Neural progenitor cell (in vitro differentiated cells): ENCODE data around the gene TPD52L3. TPM values are rescaled to one million over a fixed set of nuclear protein-coding genes. Genes with fewer than 3 reads are reported as not detected.

Experiments used
- DNase-seq: peaks from one replicate; pipeline ENCODE4 v3.0.0-alpha.2; 2016; ENCODE audit warnings: low spot score
- H2AFZ ChIP-seq: fragments of 200-600 bp; sonication (generic); replicated peaks from 2 replicates; pipeline ENCODE4 v1.6.1; 2016; ENCODE audit warnings: antibody characterized with exemption
- H3F3A ChIP-seq: fragments of 200-600 bp; sonication (generic); 2 replicates; pipeline ENCODE4 v1.6.1; 2016; ENCODE audit warnings: antibody characterized with exemption, low read depth
- H3K27ac ChIP-seq: fragments of 200-600 bp; sonication (generic); 2 replicates; pipeline ENCODE4 v1.5.1; 2016; ENCODE audit warnings: mild to moderate bottlenecking
- H3K27me3 ChIP-seq: fragments of 200-600 bp; sonication (generic); 2 replicates; pipeline ENCODE4 v1.6.1; 2016; ENCODE audit warnings: mild to moderate bottlenecking, moderate library complexity
- H3K36me3 ChIP-seq: fragments of 200-600 bp; sonication (generic); 2 replicates; pipeline ENCODE4 v1.5.1; 2016
- H3K4me1 ChIP-seq: fragments of 200-600 bp; sonication (generic); 2 replicates; pipeline ENCODE4 v1.6.1; 2016; ENCODE audit warnings: mixed run types
- H3K4me2 ChIP-seq: fragments of 200-600 bp; sonication (generic); 2 replicates; pipeline ENCODE4 v1.6.1; 2016
- H3K4me3 ChIP-seq: fragments of 200-600 bp; sonication (generic); 2 replicates; pipeline ENCODE4 v1.5.1; 2016
- H3K79me2 ChIP-seq: fragments of 200-600 bp; sonication (generic); 2 replicates; pipeline ENCODE4 v1.6.1; 2016; ENCODE audit warnings: low read depth
- H3K9ac ChIP-seq: fragments of 200-600 bp; sonication (generic); 2 replicates; pipeline ENCODE4 v1.6.1; 2016
- H3K9me3 ChIP-seq: fragments of 200-600 bp; sonication (generic); 2 replicates; pipeline ENCODE4 v1.5.1; 2016; ENCODE audit warnings: low read depth
- H4K20me1 ChIP-seq: fragments of 200-600 bp; sonication (generic); 2 replicates; pipeline ENCODE4 v1.6.1; 2016; ENCODE audit warnings: low read depth
- H3K27ac Mint-ChIP-seq: 3 replicates; pipeline ENCODE4 v1.8.0; 2021; ENCODE audit warnings: mixed read lengths
- H3K27me3 Mint-ChIP-seq: 2 replicates; pipeline ENCODE4 v1.8.0; 2022; ENCODE audit warnings: low read depth, mild to moderate bottlenecking, inconsistent platforms, moderate library complexity, mixed read lengths; ENCODE audit not compliant: insufficient read depth
- H3K36me3 Mint-ChIP-seq: 3 replicates; pipeline ENCODE4 v1.8.0; 2021; ENCODE audit warnings: mixed read lengths
- H3K4me1 Mint-ChIP-seq: 3 replicates; pipeline ENCODE4 v1.8.0; 2021; ENCODE audit warnings: mixed read lengths
- H3K4me3 Mint-ChIP-seq: 3 replicates; pipeline ENCODE4 v1.8.0; 2021; ENCODE audit warnings: mild to moderate bottlenecking, moderate library complexity, mixed read lengths
- H3K9me3 Mint-ChIP-seq: 3 replicates; pipeline ENCODE4 v1.8.0; 2020; ENCODE audit warnings: mixed read lengths
- CTCF ChIP-seq: fragments of 200-600 bp; sonication (generic); IDR thresholded peaks from 2 replicates; pipeline ENCODE4 v1.5.1; 2017; ENCODE audit warnings: antibody characterized with exemption, mild to moderate bottlenecking
- EZH2 ChIP-seq: fragments of 200-600 bp; sonication (generic); IDR thresholded peaks from 2 replicates; pipeline ENCODE4 v1.6.1; 2017; ENCODE audit warnings: antibody characterized with exemption, mild to moderate bottlenecking, moderate library complexity
- EZH2phosphoT487 ChIP-seq: fragments of 200-600 bp; sonication (generic); IDR thresholded peaks from 2 replicates; pipeline ENCODE4 v1.6.1; 2017; ENCODE audit warnings: antibody characterized with exemption
- total RNA-seq: library from RNA; depleted of rRNA; stranded (reverse); fragments of >200 nt; gene quantifications from 2 replicates; pipeline ENCODE4 v1.2.3, GENCODE V29; 2015; ENCODE audit warnings: low replicate concordance

The TPD52L3 gene
- total RNA-seq, 1 donor from 2014 or later: not detected

DNA sequence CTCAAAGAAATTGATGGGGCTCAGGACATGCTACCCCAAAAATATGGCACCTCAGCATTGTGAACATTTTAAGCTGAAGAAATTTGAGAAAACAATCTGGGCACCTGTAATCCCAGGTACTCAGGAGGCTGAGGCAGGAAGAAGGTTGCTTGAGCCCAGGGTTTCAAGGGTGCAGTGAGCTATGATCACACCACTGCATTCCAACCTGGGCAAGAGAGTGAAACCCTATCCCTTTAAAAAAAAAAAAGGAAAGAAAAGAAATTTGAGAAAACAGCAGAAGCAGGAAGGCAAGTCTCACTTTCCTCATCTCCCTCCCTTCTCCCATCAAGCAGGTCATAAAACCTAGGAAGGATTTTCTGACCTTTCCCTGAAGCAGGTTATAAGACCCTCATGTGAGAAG, 23.6 kb downstream of the TPD52L3 start:
- Mint-ChIP-seq H3K27ac (no peak overlapping the region), H3K4me3 (no peak overlapping the region), H3K27me3 (peaks cover 3% of the 10 kb centered on the region), H3K4me1 (peaks cover 12% of the 10 kb centered on the region), H3K9me3 (no peaks in the 10 kb centered on the region), H3K36me3 (no peaks in the 10 kb centered on the region)
- Histone ChIP-seq H3K4me2 (no peak overlapping the region), H3K27ac (no peak overlapping the region), H3K4me3 (no peak overlapping the region), H3K4me1 (no peaks in the 10 kb centered on the region), H3K9me3 (no peaks in the 10 kb centered on the region), H3K36me3 (no peaks in the 10 kb centered on the region), H2AFZ (no peak overlapping the region), H4K20me1 (no peaks in the 10 kb centered on the region), H3F3A (no peaks in the 10 kb centered on the region), H3K79me2 (no peaks in the 10 kb centered on the region), H3K9ac (no peak overlapping the region), H3K27me3 (no peaks in the 10 kb centered on the region)
- DNase-seq: no peak
- TF ChIP-seq CTCF (no peak), EZH2phosphoT487 (no peak), EZH2 (no peak)

- Mint-ChIP-seq H3K4me1 (peaks cover 12% of the 10 kb centered on the region), H3K27me3 (peaks cover 3% of the 10 kb centered on the region), H3K9me3 (no peaks in the 10 kb centered on the region), H3K4me3 (no peak overlapping the region), H3K27ac (peak overlapping the region; percentile 42), H3K36me3 (no peaks in the 10 kb centered on the region)
- Histone ChIP-seq H3K79me2 (no peaks in the 10 kb centered on the region), H3K4me1 (no peaks in the 10 kb centered on the region), H3K9ac (no peak overlapping the region), H3K9me3 (no peaks in the 10 kb centered on the region), H3K4me3 (no peak overlapping the region), H3K36me3 (no peaks in the 10 kb centered on the region), H2AFZ (no peak overlapping the region), H3K4me2 (no peak overlapping the region), H3F3A (no peaks in the 10 kb centered on the region), H3K27me3 (no peaks in the 10 kb centered on the region), H3K27ac (no peak overlapping the region), H4K20me1 (no peaks in the 10 kb centered on the region)
- no peak for TF ChIP-seq EZH2
- TF ChIP-seq EZH2phosphoT487: no peak
- peak; percentile 86 for TF ChIP-seq CTCF
- DNase-seq: peak; percentile 62
Measured at GRCh38 chr9:6354072-6354686, 26.0 kb downstream of the TPD52L3 start.

DNA sequence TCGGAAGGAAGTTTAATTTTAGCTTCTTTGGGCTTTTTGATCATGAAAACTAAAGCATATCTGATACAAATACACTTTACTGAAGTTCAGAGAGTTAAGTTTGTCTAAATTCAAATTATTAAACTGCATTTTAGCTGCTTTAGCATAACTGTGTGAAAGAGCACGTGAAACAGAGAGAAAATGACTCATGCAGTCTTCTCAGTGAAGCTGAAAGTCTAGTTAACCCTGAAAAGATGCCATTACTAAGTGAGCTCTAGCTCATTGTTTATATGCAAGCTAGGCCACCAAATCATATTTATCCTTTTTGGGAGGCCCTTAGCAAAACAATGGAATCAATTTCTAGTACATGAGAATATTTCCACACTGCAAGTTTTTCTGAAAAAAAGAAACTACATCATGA, 27.6 kb downstream of the TPD52L3 start:
- Mint-ChIP-seq H3K36me3 (no peaks in the 10 kb centered on the region), H3K4me3 (no peak overlapping the region), H3K4me1 (peaks cover 12% of the 10 kb centered on the region), H3K27ac (no peak overlapping the region), H3K9me3 (no peaks in the 10 kb centered on the region), H3K27me3 (peaks cover 3% of the 10 kb centered on the region)
- Histone ChIP-seq H3K4me1 (no peaks in the 10 kb centered on the region), H3K4me2 (no peak overlapping the region), H3K4me3 (no peak overlapping the region), H3K36me3 (no peaks in the 10 kb centered on the region), H3F3A (no peaks in the 10 kb centered on the region), H3K9me3 (no peaks in the 10 kb centered on the region), H3K27me3 (no peaks in the 10 kb centered on the region), H4K20me1 (no peaks in the 10 kb centered on the region), H3K79me2 (no peaks in the 10 kb centered on the region), H2AFZ (no peak overlapping the region), H3K9ac (no peak overlapping the region), H3K27ac (no peak overlapping the region)
- no peak for DNase-seq
- no peak for TF ChIP-seq CTCF
